C4-2B (cell line): ENCODE results near the gene MOB3B.

Experiments used
- ZFX ChIP-seq: fragments of 450-650 bp; IDR thresholded peaks from 2 replicates; pipeline ENCODE4 v1.6.1; 2017
- TF ChIP-seq, protein P1 (sequence below): fragments of 450-650 bp; conservative IDR thresholded peaks from 2 replicates; pipeline ENCODE4 v1.5.1; 2017; ENCODE audit warnings: mild to moderate bottlenecking

GRCh38 chr9:27554712-27555111 is 25.1 kb upstream of the MOB3B start:
- TF ChIP-seq, protein P1, sequence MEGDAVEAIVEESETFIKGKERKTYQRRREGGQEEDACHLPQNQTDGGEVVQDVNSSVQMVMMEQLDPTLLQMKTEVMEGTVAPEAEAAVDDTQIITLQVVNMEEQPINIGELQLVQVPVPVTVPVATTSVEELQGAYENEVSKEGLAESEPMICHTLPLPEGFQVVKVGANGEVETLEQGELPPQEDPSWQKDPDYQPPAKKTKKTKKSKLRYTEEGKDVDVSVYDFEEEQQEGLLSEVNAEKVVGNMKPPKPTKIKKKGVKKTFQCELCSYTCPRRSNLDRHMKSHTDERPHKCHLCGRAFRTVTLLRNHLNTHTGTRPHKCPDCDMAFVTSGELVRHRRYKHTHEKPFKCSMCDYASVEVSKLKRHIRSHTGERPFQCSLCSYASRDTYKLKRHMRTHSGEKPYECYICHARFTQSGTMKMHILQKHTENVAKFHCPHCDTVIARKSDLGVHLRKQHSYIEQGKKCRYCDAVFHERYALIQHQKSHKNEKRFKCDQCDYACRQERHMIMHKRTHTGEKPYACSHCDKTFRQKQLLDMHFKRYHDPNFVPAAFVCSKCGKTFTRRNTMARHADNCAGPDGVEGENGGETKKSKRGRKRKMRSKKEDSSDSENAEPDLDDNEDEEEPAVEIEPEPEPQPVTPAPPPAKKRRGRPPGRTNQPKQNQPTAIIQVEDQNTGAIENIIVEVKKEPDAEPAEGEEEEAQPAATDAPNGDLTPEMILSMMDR: no peak
- TF ChIP-seq ZFX: no peak
